Naive B cell (primary cell): Measurements from ENCODE around the gene POSTN. TPM values are rescaled to one million over a fixed set of nuclear protein-coding genes. Genes with fewer than 3 reads are reported as not detected.
A peak's percentile ranks its signal among the peaks of the same experiment; 100 is the strongest.

ENCODE experiments used
- ATAC-seq, 2 donors: fragments of 150-1000 bp; cut with Tn5 transposase; 2 replicates each; pipeline ENCODE4 v1.10.0; 2021; ENCODE audit warnings: low read depth in 2 of 2, mild to moderate bottlenecking in 2 of 2, moderate library complexity in 2 of 2
- DNase-seq: peaks from one replicate; pipeline ENCODE4 v3.0.0; 2022
- H3K27ac Mint-ChIP-seq, 6 donors: one replicate each; pipeline ENCODE4 v1.8.0; 2020 to 2022; ENCODE audit warnings: mild to moderate bottlenecking in 6 of 6, mixed read lengths in 6 of 6, moderate library complexity in 5 of 6, inconsistent platforms in 2 of 6
- H3K27me3 Mint-ChIP-seq, 3 donors: one replicate each; pipeline ENCODE4 v1.8.0; 2021 to 2022; ENCODE audit warnings: mixed read lengths in 3 of 3, mild to moderate bottlenecking in 1 of 3
- H3K36me3 Mint-ChIP-seq, 2 donors: one replicate each; pipeline ENCODE4 v1.8.0; 2020 to 2022; ENCODE audit warnings: mixed read lengths in 2 of 2, inconsistent platforms in 1 of 2, mild to moderate bottlenecking in 1 of 2
- H3K4me1 Mint-ChIP-seq, 3 donors: one replicate each; pipeline ENCODE4 v1.8.0; 2020 to 2022; ENCODE audit warnings: mixed read lengths in 3 of 3, inconsistent platforms in 1 of 3, mild to moderate bottlenecking in 1 of 3, moderate library complexity in 1 of 3
- H3K4me3 Mint-ChIP-seq, 8 donors: one replicate each; pipeline ENCODE4 v1.8.0; 2020 to 2022; ENCODE audit warnings: mild to moderate bottlenecking in 8 of 8, mixed read lengths in 8 of 8, moderate library complexity in 8 of 8, inconsistent platforms in 2 of 8
- H3K9me3 Mint-ChIP-seq, 7 donors: one replicate each; pipeline ENCODE4 v1.8.0; 2020 to 2022; ENCODE audit warnings: mixed read lengths in 7 of 7, mild to moderate bottlenecking in 5 of 7, inconsistent platforms in 2 of 7, moderate library complexity in 1 of 7
- polyA plus RNA-seq, 6 donors: library from polyadenylated mRNA; unstranded; fragments of 300-500 nt; fragmentation: Illumina TruSeq; gene quantifications; one replicate each; pipeline ENCODE4 v1.2.3, GENCODE V29; 2021; ENCODE audit warnings: low read depth in 6 of 6

Gene POSTN, protein sequence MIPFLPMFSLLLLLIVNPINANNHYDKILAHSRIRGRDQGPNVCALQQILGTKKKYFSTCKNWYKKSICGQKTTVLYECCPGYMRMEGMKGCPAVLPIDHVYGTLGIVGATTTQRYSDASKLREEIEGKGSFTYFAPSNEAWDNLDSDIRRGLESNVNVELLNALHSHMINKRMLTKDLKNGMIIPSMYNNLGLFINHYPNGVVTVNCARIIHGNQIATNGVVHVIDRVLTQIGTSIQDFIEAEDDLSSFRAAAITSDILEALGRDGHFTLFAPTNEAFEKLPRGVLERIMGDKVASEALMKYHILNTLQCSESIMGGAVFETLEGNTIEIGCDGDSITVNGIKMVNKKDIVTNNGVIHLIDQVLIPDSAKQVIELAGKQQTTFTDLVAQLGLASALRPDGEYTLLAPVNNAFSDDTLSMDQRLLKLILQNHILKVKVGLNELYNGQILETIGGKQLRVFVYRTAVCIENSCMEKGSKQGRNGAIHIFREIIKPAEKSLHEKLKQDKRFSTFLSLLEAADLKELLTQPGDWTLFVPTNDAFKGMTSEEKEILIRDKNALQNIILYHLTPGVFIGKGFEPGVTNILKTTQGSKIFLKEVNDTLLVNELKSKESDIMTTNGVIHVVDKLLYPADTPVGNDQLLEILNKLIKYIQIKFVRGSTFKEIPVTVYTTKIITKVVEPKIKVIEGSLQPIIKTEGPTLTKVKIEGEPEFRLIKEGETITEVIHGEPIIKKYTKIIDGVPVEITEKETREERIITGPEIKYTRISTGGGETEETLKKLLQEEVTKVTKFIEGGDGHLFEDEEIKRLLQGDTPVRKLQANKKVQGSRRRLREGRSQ
- not detected for polyA plus RNA-seq

DNA sequence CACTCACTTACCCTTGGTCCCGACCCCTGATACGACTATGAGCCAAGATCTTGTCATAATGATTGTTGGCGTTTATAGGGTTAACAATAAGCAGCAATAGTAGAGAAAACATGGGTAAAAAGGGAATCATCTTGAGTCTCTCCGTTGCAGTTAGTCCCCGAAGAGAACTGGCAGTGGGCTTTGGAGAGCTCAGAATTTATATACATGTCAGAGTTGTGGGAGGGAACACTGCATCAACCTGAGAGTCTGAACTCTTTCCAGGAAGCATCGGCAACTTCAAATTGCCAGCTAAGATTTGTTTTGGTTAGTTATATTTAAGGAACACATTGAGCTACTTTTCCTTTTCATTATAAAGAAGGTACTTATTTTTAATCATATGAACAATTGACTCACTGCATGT lies at the start of gene POSTN:
Gene POSTN (minus strand): TSS at position 172 of the 400 bp plus-strand sequence. CDS start 42 bp downstream, at position 130.
- Mint-ChIP-seq H3K27ac (no peak within 1 kb of the TSS), H3K36me3 (no peaks in the 10 kb centered on the region), H3K9me3 (no peaks in the 10 kb centered on the region), H3K27me3 (no peaks in the 10 kb centered on the region), H3K4me3 (no peak within 1 kb of the TSS), H3K4me1 (no peaks in the 10 kb centered on the region)
- DNase-seq (no peak), ATAC-seq (no peak)

DNA sequence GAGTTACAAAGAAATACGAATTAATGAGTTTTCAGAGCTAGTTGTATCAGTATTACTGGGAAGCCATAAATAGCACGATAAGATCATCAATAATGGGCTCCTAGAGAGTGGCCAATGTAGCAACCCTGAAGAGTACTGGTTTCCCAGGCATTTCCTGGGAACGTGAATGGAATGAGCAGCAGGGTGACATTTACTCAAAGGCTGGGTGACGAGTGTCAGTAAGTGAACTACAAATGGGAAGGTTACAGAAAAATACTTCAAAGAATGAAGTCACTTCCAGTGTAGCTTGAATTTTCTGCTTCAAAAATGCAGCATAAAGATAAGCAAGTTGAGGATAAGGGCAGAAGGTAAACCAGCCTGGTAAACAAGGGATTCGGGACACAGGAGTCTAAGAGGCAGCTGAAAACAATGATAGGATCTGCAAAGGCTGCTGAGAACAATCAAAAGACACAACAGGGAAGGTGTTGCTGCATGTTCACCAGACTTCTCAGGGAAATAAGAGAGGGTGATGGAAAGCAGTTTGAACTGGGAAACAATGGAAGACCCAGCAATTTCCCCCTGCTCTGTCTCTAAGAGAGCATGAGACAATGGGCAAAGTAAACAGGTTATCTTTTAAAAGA lies 48.6 kb upstream of the POSTN start:
- Mint-ChIP-seq H3K27ac (peak overlapping the region in 1 of 6 donors; percentile 17), H3K4me1 (no peaks in the 10 kb centered on the region), H3K4me3 (no peak overlapping the region), H3K9me3 (peaks cover 0 to 5% (median 2%) of the 10 kb centered on the region in 7 donors), H3K27me3 (no peaks in the 10 kb centered on the region), H3K36me3 (no peaks in the 10 kb centered on the region)
- DNase-seq (no peak), ATAC-seq (no peak)

DNA sequence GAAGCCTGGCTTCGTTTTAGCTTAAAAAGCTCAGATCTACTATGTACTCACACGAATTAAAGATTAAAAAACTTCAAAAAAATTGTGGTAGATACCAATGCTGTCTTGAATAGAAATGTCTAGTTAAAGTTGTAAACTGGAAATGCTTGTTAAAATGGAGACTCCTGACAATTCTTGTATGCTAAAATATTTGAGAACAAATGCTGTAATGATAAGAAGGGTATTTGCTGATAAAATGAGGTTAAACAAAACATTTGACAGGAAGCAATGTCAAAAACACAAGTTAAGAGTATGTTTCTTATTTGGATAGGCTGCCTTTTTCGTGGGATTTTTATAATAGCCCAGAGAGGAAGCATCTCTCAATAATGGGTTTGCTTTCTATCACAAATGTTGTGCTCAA lies 48.0 kb upstream of the POSTN start:
- Mint-ChIP-seq H3K4me1 (no peaks in the 10 kb centered on the region), H3K9me3 (peaks cover 0 to 5% (median 2%) of the 10 kb centered on the region in 7 donors), H3K27ac (no peak overlapping the region), H3K36me3 (no peaks in the 10 kb centered on the region), H3K4me3 (no peak overlapping the region), H3K27me3 (no peaks in the 10 kb centered on the region)
- ATAC-seq, result no peak
- DNase-seq, result no peak

DNA sequence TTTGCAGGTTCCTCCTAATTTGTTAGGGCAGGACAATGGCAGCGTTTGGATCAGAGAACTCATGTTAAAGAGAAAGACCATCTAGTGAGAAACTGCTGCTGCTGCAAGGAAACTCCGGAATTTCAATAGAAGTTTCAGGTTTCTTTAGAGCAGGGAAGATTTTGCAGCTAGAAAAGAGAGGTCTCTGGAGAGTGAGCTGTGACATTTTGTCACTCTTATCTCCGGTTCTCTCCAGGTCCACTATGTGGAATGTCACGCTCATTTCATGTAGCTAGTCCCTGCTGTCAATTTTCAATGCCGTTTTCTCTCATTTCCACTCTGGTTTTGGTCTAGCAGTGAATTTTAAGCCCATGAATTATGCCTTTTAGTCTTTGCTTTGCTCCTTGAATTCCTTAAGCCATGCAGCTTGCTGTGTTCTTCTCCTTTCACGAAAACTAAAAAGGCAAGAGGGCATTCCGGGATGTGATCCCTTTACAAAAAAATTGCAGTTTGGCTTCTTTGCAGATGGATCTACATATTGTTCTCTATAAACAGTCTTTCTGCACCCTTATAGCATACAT lies 46.7 kb upstream of the POSTN start:
- Mint-ChIP-seq H3K4me1 (no peaks in the 10 kb centered on the region), H3K9me3 (peaks cover 0 to 5% (median 2%) of the 10 kb centered on the region in 7 donors), H3K36me3 (no peaks in the 10 kb centered on the region), H3K27me3 (no peaks in the 10 kb centered on the region), H3K27ac (no peak overlapping the region), H3K4me3 (no peak overlapping the region)
- ATAC-seq (no peak), DNase-seq (no peak)

DNA sequence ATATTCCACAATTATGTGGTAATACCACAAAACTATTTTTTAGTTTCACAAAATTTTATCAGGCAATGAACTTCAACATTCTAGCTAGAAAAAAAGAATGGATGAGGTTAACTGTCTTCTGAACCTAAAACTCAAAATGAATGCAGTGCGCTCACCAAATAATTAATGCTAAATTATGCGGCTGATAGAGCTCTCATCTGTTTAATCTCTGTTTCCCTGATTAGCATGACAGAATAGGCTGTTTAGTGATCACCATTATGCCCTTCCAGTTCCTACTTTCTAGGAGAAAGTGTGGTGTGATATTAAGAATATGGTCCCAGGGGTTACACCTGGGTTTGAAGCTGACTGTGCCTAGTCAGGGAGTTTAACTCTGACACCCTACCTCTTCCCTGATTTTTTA lies 42.8 kb upstream of the POSTN start:
- H3K4me3 Mint-ChIP-seq, result no peak overlapping the region
- H3K36me3 Mint-ChIP-seq, result no peaks in the 10 kb centered on the region
- no peaks in the 10 kb centered on the region for H3K27me3 Mint-ChIP-seq
- H3K4me1 Mint-ChIP-seq, result no peaks in the 10 kb centered on the region
- no peak for DNase-seq
- H3K27ac Mint-ChIP-seq, result no peak overlapping the region
- ATAC-seq, result no peak
- peaks cover 0 to 5% (median 0%) of the 10 kb centered on the region in 7 donors for H3K9me3 Mint-ChIP-seq

DNA sequence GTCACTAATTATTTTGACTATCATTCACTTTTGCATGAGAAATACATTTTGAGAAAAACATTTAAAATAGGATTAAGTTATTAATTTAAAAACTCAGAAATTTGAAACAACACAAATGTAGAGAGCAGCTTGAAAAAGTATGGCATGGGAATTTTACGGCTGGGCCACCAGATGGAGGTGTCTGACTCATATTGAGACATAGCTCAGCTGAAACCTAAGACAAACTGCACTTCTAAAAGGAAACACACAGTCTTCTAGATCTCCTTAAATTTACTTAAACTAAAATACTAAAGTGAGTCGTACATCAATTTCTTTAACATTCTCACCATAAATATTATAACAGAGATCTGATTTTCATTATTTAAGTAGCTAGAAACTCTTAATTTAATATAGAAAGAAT lies 41.9 kb upstream of the POSTN start:
- Mint-ChIP-seq H3K27me3 (no peaks in the 10 kb centered on the region), H3K4me1 (no peaks in the 10 kb centered on the region), H3K4me3 (no peak overlapping the region), H3K27ac (no peak overlapping the region), H3K9me3 (peaks cover 0 to 5% (median 0%) of the 10 kb centered on the region in 7 donors), H3K36me3 (no peaks in the 10 kb centered on the region)
- no peak for ATAC-seq
- DNase-seq, result no peak

DNA sequence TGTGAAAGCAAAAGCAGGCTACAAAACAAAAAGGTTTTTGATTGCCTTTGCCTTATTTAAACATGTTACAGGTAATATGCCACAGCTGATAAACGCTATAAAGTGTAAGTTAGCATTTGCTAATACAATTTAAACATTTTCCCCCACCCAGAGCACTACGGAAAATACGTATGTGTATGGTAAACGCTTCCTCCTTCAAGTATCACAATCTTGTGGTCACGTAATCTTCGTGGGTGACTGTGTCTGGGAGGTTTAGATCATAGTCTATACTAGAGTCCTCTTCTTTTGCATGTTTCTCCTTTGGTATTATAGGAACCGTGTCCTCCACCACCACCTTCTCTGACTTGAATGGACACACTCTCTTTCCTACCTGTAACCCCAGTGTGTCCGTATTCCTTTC lies 38.1 kb upstream of the POSTN start:
- H3K27me3 Mint-ChIP-seq, result no peaks in the 10 kb centered on the region
- H3K36me3 Mint-ChIP-seq, result no peaks in the 10 kb centered on the region

DNA sequence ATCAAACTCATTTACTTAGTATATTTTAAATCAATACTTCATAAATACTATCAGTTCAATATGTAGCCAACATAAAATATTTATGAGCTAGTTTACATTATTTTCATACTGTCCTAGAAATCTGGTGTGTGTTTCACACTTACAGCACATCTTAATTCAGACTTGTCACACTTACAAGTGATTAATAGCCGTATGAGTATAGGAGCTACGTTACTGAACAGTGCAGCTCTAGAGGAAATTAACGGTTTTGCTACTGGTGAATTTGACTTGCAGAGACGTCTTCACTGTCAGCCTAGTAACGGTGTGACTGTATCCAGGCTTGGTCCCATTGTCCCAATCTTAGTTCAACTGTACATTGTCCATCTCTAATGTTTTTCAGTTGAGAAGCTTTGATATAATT lies 33.7 kb upstream of the POSTN start:
- H3K27ac Mint-ChIP-seq, result no peak overlapping the region
- H3K27me3 Mint-ChIP-seq, result no peaks in the 10 kb centered on the region
- no peaks in the 10 kb centered on the region for H3K4me1 Mint-ChIP-seq
- no peak for ATAC-seq
- H3K36me3 Mint-ChIP-seq, result no peaks in the 10 kb centered on the region
- DNase-seq, result no peak
- peaks cover 0 to 2% (median 0%) of the 10 kb centered on the region in 7 donors for H3K9me3 Mint-ChIP-seq
- no peak overlapping the region for H3K4me3 Mint-ChIP-seq

More for the DNA sequence above, 38.1 kb upstream of the POSTN start:
- Mint-ChIP-seq H3K27ac (no peak overlapping the region), H3K4me3 (no peak overlapping the region), H3K9me3 (no peaks in the 10 kb centered on the region), H3K4me1 (no peaks in the 10 kb centered on the region)
- DNase-seq (no peak), ATAC-seq (no peak)

DNA sequence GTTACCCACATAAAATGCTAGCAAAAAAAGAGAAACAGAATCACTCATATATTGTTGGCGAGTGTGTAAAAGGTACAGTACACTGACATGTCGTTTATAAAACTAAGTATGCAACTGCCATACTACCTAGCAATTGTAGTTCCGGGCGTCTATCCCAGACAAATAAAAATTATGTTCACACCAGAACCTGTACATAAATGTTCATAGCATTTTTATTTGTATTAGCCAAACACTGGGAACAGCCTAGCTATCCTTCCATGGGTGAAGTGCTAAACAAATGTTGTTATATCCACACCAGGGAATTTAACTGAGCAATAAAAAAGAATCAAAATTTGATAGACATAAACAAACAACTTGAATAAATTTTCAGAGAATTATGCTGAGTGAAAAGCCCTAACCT lies 28.9 kb upstream of the POSTN start:
- DNase-seq (no peak), ATAC-seq (no peak)
- peaks cover 0 to 2% (median 0%) of the 10 kb centered on the region in 7 donors for H3K9me3 Mint-ChIP-seq
- no peak overlapping the region for H3K4me3 Mint-ChIP-seq
- no peak overlapping the region for H3K27ac Mint-ChIP-seq
- no peaks in the 10 kb centered on the region for H3K36me3 Mint-ChIP-seq
- no peaks in the 10 kb centered on the region for H3K4me1 Mint-ChIP-seq
- no peaks in the 10 kb centered on the region for H3K27me3 Mint-ChIP-seq

DNA sequence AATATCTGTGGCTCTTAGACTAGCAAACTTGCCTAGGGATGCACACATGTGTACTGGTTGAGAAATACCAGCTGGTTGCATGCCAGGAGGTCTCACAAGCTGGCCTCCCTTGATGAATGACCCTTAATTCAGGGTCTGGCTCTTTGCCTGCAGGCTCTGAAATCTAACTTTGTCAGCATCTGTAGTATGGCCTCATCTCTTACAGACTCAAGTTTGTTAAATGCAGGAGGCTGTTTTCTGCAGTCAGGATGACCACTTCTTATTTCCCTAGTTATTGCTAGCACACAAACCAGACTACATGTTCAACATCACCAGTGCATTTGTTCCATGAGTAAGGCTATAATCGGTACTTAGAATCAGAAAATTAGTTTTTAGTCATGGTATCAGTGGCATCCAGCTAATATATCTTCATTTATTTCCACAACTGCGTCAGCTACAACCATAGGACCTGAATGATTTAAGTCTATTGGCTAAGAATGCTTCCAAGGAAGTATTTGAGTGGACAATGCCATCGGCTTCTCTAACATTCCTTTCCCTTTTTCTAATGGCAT lies 23.3 kb upstream of the POSTN start:
- ATAC-seq (no peak), DNase-seq (no peak)
- Mint-ChIP-seq H3K4me3 (no peak overlapping the region), H3K27me3 (no peaks in the 10 kb centered on the region), H3K27ac (no peak overlapping the region), H3K4me1 (no peaks in the 10 kb centered on the region), H3K9me3 (no peaks in the 10 kb centered on the region), H3K36me3 (no peaks in the 10 kb centered on the region)

DNA sequence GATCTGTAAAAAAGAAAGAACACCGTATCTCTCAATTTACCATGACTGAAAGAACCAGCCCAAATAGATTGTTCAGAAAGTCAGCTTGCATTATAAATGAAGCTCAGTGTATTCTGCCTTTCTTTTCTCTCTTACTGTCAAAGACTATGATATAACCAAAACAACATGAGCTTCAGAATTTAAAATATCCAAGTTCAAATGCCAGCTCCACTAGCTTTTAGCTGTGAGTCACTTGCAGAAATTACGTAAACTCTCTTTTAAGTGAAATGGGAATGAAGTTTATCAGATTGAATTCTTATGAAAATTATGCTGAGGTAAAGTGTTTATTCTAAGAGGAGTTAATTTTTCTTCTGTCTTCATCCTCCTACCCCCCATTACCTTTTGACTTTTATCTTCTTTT lies 20.0 kb upstream of the POSTN start:
- Mint-ChIP-seq H3K27me3 (no peaks in the 10 kb centered on the region), H3K9me3 (no peaks in the 10 kb centered on the region), H3K4me3 (no peak overlapping the region), H3K4me1 (no peaks in the 10 kb centered on the region), H3K27ac (no peak overlapping the region), H3K36me3 (no peaks in the 10 kb centered on the region)
- DNase-seq (no peak), ATAC-seq (no peak)

DNA sequence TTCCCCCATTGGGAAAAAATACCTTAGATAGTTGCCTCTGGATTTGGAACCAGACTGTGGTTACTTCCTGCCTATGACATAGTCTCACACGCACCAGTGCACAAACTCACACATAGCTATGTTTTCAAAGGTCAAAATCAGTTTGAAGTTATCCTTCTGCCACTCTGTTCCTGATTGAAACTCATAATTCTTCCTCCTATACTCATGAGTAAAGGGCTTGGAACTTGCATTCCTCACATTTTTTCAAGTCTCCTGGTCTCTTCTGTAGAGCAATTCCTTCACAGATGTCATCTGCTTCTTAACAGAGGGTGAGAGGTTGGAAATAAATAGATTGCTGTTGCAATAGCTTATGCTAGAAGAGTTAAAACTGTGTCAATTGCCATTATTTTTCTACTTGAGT lies 18.6 kb upstream of the POSTN start:
- no peak overlapping the region for H3K27ac Mint-ChIP-seq
- H3K9me3 Mint-ChIP-seq, result no peaks in the 10 kb centered on the region
- no peaks in the 10 kb centered on the region for H3K27me3 Mint-ChIP-seq
- DNase-seq, result no peak
- H3K4me3 Mint-ChIP-seq, result no peak overlapping the region
- H3K4me1 Mint-ChIP-seq, result no peaks in the 10 kb centered on the region
- H3K36me3 Mint-ChIP-seq, result no peaks in the 10 kb centered on the region
- no peak for ATAC-seq

DNA sequence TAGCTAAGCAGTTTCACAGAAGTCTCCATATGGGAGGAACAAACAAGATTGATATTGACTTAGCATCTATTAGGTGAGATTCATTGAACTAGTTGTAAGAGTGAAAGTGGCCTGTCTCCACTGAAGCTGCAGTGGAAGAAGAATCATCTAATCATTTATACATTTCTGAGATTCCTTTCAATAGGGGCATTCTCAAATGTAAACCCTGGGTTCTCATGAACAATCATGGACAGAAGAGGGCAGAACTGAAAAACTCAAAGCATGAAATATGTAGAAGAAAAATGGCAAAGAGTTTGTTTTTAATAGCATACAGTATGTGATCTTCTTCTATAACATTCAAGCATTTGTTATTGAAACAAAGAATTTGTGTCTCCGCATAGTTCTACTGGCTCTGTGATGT lies 17.6 kb upstream of the POSTN start:
- no peak overlapping the region for H3K4me3 Mint-ChIP-seq
- H3K36me3 Mint-ChIP-seq, result no peaks in the 10 kb centered on the region
- H3K27ac Mint-ChIP-seq, result no peak overlapping the region
- ATAC-seq (no peak), DNase-seq (no peak)
- no peaks in the 10 kb centered on the region for H3K9me3 Mint-ChIP-seq
- H3K4me1 Mint-ChIP-seq, result no peaks in the 10 kb centered on the region
- H3K27me3 Mint-ChIP-seq, result no peaks in the 10 kb centered on the region
